Esophagus (tissue), 2 donors: ENCODE measurements around the gene MAX. TPM values are rescaled to one million over a fixed set of nuclear protein-coding genes. Genes with fewer than 3 reads are reported as not detected.
"Not testable (repeated sequence)": the region's sequence is repeated elsewhere in the genome, so short reads cannot be mapped to it uniquely, and the experiment has no call there.

Source experiments
- H3K27ac ChIP-seq, 2 donors: one replicate each; pipeline ENCODE4 v1.5.1; 2013; ENCODE audit warnings: low read depth in 2 of 2, mild to moderate bottlenecking in 2 of 2, inconsistent platforms in 1 of 2, low read length in 1 of 2, moderate library complexity in 1 of 2
- H3K27me3 ChIP-seq, 2 donors: one replicate each; pipeline ENCODE4 v1.6.1; 2013; ENCODE audit warnings: low read length in 2 of 2, control low read depth in 1 of 2, mild to moderate bottlenecking in 1 of 2; ENCODE audit not compliant: insufficient read depth in 2 of 2, control insufficient read depth in 1 of 2
- H3K36me3 ChIP-seq, 2 donors: one replicate each; pipeline ENCODE4 v1.6.1; 2013; ENCODE audit warnings: low read length in 1 of 2; ENCODE audit not compliant: control insufficient read depth in 2 of 2, insufficient read depth in 2 of 2
- H3K4me1 ChIP-seq, 2 donors: one replicate each; pipeline ENCODE4 v1.6.1; 2013; ENCODE audit warnings: low read length in 1 of 2; ENCODE audit not compliant: control insufficient read depth in 2 of 2, insufficient read depth in 2 of 2
- H3K4me3 ChIP-seq, 2 donors: one replicate each; pipeline ENCODE4 v1.5.1; 2013; ENCODE audit warnings: low read length in 2 of 2, mild to moderate bottlenecking in 2 of 2, low read depth in 1 of 2, moderate library complexity in 1 of 2
- H3K9me3 ChIP-seq, 2 donors: one replicate each; pipeline ENCODE4 v1.6.1; 2013; ENCODE audit warnings: mild to moderate bottlenecking in 2 of 2, low read depth in 1 of 2, low read length in 1 of 2, moderate library complexity in 1 of 2; ENCODE audit not compliant: control insufficient read depth in 2 of 2, insufficient read depth in 1 of 2
- WGBS, 2 donors: extraction: QIAGEN DNeasy Blood & Tissue Kit; methylation state at CpG; one replicate each; pipeline ENCODE4 v1.1.7; 2013; 5-methylcytosine and 5-hydroxymethylcytosine counted together
- polyA plus RNA-seq, 2 donors: library from polyadenylated mRNA; stranded (reverse); fragments of 200-250 nt; gene quantifications; one replicate each; pipeline ENCODE4 v1.2.3, GENCODE V29; 2013
- donor health status: healthy with polysubstance abuse.
- donor health status: Bipolar disorder and iron deficiency.

Gene MAX
- polyA plus RNA-seq, 2 donors = 52.2 to 66.8 TPM

DNA sequence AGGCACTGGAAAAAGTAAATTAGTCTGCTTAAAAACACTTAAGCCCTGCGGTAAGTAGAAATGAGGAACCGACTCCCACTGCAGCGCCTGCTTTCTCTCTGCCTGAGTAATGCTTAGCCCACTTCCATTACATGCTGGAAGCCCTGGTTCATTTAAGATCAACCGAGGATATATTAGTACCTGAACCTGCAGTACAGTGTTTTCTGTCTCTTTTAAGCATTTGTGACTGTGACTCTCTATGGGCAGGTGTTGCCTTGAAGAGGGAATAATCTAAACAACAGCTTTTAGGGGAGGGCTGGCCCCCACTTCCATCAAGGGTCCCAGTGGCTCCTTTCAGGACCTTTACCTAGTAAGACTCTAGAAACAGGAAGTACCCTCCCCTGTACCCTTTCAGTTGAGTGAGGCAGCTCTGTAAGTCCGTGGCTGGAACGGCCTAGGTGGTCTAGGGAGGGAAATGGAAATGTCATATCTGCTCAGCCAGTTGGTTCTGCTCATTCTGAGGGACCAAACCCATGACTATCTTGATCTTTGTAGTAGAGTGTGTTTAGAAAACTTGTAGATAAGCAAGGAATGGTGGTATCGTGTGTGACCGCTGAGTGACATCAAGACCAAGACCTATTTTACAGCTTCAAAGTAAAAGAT lies 59.5 kb downstream of the MAX start:
- Histone ChIP-seq H3K27me3 (no peaks in the 10 kb centered on the region), H3K9me3 (no peaks in the 10 kb centered on the region), H3K36me3 (peaks cover 7 to 11% of the 10 kb centered on the region in 2 donors), H3K4me1 (no peaks in the 10 kb centered on the region), H3K27ac (no peak overlapping the region), H3K4me3 (no peak overlapping the region)
- WGBS, 2 donors = 78 to 82% methylated on average over 8 of the region's 8 CpGs

DNA sequence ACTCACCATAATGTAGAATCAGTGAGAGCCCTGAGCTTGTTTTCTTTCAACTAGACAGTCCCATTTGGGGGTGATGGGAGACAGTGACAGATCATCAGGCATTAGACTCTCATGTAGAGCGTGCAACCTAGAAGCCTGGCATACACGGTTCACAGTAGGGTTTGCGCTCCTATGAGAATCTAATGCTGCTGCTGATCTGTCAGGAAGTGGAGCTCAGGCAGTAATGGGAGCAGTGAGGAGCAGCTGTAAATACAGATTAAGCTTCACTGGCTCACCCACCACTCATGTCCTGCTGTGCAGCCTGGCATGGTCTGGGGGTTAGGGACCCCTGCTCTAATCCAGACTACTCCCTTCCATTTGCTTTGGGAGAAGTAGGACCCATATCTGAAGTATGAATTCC lies 60.0 kb downstream of the MAX start:
- no peak overlapping the region for H3K27ac ChIP-seq
- peaks cover 7 to 11% of the 10 kb centered on the region in 2 donors for H3K36me3 ChIP-seq
- WGBS, 2 donors = 88 to 90% methylated on average over 3 of the region's 3 CpGs
- no peak overlapping the region for H3K4me3 ChIP-seq
- no peaks in the 10 kb centered on the region for H3K4me1 ChIP-seq
- H3K9me3 ChIP-seq = no peaks in the 10 kb centered on the region
- no peaks in the 10 kb centered on the region for H3K27me3 ChIP-seq

DNA sequence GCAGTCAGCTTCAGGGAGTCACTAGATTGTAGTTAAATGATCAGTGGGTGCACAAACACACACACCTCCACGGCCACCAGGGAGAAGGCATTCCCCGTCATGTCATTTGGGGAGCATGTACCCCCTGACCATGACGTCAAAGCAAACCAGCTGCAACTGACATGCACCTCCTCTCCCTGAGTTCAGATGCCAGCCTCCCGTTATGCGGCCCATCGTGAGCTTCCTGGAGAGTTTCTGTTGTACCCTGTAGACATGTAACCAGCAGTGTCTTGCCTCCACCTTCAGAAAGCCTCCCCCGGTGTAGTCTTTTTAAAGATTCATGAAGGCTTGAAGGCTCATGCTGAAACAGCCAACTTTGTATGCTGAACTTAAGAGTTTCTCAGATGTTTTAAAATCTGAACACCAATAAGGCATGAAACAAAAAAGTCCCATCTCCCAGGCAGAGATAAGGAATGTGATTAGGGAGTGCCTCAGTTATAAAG lies 60.8 kb downstream of the MAX start:
- no peak overlapping the region for H3K4me3 ChIP-seq
- no peaks in the 10 kb centered on the region for H3K4me1 ChIP-seq
- H3K36me3 ChIP-seq = peaks cover 7 to 11% of the 10 kb centered on the region in 2 donors
- no peaks in the 10 kb centered on the region for H3K27me3 ChIP-seq
- H3K9me3 ChIP-seq = no peaks in the 10 kb centered on the region
- no peak overlapping the region for H3K27ac ChIP-seq
- 94 to 95% methylated on average over 7 of the region's 7 CpGs for WGBS, 2 donors

DNA sequence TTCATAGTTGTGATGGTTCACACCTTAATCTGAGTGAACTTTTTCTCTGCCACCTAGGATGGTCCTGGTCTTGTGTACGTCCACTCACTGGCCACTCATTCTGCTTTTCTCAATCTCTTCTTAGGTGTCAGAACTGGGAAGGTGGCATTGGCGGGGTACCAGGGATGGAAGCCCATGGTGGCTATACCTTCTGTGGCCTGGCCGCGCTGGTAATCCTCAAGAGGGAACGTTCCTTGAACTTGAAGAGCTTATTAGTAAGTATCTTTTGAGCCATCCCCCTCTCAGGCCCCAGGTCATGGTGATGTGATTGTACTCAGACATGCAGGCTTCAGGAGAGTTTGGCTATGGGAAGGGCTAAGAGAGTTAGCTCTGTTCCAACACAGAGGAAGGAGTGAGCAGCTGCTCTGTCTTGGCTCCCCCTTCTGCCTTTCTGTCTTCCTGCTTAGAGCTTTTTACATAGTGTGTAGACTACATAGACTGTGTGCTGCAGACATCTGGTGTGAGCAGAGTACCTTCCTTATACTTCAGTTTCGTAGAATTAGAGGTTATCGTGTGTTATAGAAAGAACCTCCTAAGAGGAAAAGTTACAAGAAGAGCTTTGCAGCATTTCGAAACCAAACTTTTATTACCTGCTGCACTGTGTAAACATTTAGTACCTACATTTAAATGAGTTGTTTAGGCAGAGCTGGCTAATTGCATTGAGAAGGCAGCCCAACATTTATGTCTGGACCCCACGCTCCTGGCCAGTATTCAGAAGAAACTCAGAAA lies 61.5 kb downstream of the MAX start:
- 91 to 92% methylated on average over 9 of the region's 9 CpGs for WGBS, 2 donors

DNA sequence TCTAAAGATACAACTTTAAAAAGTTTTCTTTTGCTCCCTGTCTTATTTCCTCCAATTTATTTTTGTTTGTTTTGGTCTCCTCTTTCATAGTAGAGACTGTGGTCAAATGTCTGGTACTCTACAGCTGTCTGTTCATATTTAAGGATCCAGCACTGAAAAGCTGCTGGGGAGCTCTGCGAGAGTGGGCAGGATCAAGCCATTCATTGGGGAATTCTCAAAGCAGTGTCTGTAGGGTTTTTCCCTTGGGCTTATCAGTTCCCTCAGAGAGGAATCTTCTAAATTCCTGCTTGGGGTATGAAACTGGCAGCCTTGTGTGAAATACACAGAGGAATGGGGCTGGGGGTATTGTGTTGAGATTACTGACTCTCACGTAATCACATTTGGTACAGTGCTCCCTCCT lies 63.4 kb downstream of the MAX start:
- Histone ChIP-seq H3K36me3 (peaks cover 3 to 11% of the 10 kb centered on the region in 2 donors), H3K9me3 (no peaks in the 10 kb centered on the region), H3K4me3 (no peak overlapping the region), H3K4me1 (no peaks in the 10 kb centered on the region), H3K27ac (no peak overlapping the region), H3K27me3 (no peaks in the 10 kb centered on the region)
- 91 to 96% methylated on average over 2 of the region's 2 CpGs for WGBS, 2 donors

More for the DNA sequence above, 61.5 kb downstream of the MAX start:
- H3K27me3 ChIP-seq = no peaks in the 10 kb centered on the region
- peaks cover 7 to 11% of the 10 kb centered on the region in 2 donors for H3K36me3 ChIP-seq
- no peaks in the 10 kb centered on the region for H3K4me1 ChIP-seq
- H3K4me3 ChIP-seq = no peak overlapping the region
- no peaks in the 10 kb centered on the region for H3K9me3 ChIP-seq
- no peak overlapping the region for H3K27ac ChIP-seq

DNA sequence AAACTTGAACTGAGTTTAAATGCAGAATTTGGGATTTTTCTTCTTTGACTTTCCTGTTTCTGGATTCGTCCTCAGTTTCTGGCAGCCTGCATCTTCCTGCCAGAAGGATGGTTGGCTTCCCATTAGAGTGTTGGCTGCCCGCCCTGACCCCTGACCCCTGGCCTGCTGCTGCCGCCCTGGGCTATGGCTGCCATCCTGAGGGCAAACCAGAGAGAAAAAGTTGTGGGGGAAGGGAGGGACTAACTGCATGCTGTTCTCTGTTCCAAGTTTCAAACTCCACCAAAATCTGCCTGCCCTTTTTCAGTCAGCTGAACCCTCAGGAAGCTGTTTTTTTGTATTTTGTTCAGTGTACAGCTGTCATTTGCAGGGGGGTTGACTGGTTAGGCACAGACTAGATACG lies 67.3 kb downstream of the MAX start:
- Histone ChIP-seq H3K9me3 (no peaks in the 10 kb centered on the region), H3K4me1 (no peaks in the 10 kb centered on the region), H3K27me3 (no peaks in the 10 kb centered on the region), H3K27ac (peak overlapping the region; percentile 10 to 34), H3K36me3 (peaks cover 0 to 6% of the 10 kb centered on the region in 2 donors), H3K4me3 (no peak overlapping the region)
- 41 to 49% methylated on average over 4 of the region's 4 CpGs for WGBS, 2 donors

DNA sequence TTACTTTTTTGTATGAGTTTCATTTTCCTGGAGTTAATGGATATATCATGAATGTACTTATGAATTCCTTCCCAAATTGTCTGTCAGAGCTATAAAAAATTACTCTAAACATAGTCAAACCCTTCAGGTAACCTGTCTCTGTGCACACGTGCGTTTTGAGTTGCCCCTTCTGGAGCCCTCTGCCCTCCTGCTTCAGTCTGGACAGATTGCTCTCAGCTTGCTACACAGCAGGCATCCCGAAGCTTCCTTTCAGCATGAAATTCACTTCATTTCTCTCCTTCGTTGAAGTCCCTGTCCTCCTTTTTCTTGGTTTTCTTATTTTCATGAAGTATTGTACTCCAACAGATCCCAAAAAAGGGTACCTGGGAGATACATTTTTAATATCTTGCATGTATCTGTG lies 68.3 kb downstream of the MAX start:
- Histone ChIP-seq H3K4me1 (no peaks in the 10 kb centered on the region), H3K27ac (no peak overlapping the region), H3K27me3 (no peaks in the 10 kb centered on the region), H3K9me3 (no peaks in the 10 kb centered on the region), H3K4me3 (no peak overlapping the region), H3K36me3 (peaks cover 0 to 6% of the 10 kb centered on the region in 2 donors)
- WGBS, 2 donors = 88% methylated on average over 4 of the region's 4 CpGs

DNA sequence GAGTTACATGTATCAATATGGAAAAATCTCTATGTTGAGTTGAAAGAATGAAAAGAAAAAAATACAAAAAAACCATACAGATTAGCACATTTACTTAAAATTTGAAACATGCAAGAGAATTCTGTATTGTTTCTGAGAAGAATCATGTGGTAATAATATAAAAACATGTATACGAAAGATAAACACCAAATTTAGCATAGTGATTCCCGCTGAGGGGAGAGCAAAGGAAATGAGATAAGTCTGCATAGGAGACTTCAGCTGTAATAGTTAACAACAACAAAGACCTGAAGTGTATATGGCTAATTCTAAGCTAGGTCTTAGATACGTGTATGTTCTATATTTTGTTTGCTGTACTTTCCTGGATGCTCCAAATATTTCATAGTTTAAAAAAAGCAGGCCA lies 69.1 kb downstream of the MAX start:
- Histone ChIP-seq H3K36me3 (peaks cover 0 to 6% of the 10 kb centered on the region in 2 donors), H3K27ac (no peak overlapping the region), H3K27me3 (no peaks in the 10 kb centered on the region), H3K4me1 (no peaks in the 10 kb centered on the region), H3K4me3 (no peak overlapping the region), H3K9me3 (no peaks in the 10 kb centered on the region)
- WGBS, 2 donors = 94 to 96% methylated on average over 3 of the region's 3 CpGs

DNA sequence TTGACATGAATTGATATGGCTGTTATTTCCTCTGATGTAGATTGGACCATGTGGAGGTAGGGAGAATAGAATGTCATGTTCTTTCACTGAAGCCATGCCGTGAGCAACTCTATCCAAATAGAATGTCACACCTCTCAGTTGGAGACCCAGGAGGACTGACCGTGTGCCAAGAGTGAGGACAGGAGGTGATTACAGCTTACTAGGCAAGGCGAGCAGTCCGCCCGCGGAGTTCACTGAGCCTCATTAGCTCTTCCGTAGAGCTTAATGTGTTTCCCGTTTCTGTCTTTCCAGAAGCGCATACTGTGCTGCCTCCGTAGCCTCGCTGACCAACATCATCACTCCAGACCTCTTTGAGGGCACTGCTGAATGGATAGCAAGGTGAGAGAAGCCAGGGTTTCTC lies 70.0 kb downstream of the MAX start:
- Histone ChIP-seq H3K27me3 (no peaks in the 10 kb centered on the region), H3K4me1 (no peaks in the 10 kb centered on the region), H3K36me3 (peaks cover 3 to 8% of the 10 kb centered on the region in 2 donors), H3K27ac (no peak overlapping the region), H3K4me3 (no peak overlapping the region), H3K9me3 (no peaks in the 10 kb centered on the region)
- WGBS, 2 donors = 88 to 96% methylated on average over 11 of the region's 11 CpGs

DNA sequence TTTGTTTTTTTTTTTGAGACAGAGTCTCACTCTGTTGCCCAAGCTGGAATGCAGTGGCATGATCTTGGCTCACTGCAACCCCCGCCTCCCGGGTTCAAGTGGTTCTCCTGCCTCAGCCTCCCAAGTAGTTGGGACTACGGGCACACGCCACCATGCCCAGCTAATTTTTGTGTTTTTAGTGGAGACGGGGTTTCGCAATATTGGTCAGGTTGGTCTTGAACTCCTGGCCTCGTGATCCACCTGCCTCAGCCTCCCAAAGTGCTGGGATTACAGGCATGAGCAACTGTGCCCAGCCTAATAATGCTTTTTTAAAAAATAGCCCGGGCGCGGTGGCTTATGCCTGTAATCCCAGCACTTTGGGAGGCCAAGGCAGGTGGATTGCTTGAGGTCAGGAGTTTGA lies 71.0 kb downstream of the MAX start:
- H3K4me1 ChIP-seq = not testable (repeated sequence)

More for the DNA sequence above, 71.0 kb downstream of the MAX start:
- H3K27me3 ChIP-seq, H3K27ac ChIP-seq, H3K9me3 ChIP-seq, H3K36me3 ChIP-seq, H3K4me3 ChIP-seq: not testable (repeated sequence)
- WGBS, 2 donors = 95 to 96% methylated on average over 10 of the region's 10 CpGs
